Transverse colon (tissue), 3 donors: ENCODE data around the gene ATP1A3.

Experiments
- CTCF ChIP-seq, 5 experiments: fragments of 200-600 bp in 3 of 5; fragments of 450-650 bp in 2 of 5; sonication (generic) in 3 of 5; IDR thresholded peaks; 1 replicate in 2 of 5; 2 replicates in 3 of 5; pipeline ENCODE4 v1.5.1; 2016 to 2017; ENCODE audit warnings: antibody characterized with exemption in 5 of 5, inconsistent platforms in 3 of 5, mild to moderate bottlenecking in 2 of 5, moderate library complexity in 1 of 5
- EP300 ChIP-seq: sonication (generic); formaldehyde crosslinking; IDR thresholded peaks from one replicate; pipeline ENCODE4 v1.6.1; 2017; ENCODE audit warnings: antibody characterized with exemption, low read depth
- POLR2A ChIP-seq: fragments of 450-650 bp; IDR thresholded peaks from one replicate; pipeline ENCODE4 v1.6.1; 2016; ENCODE audit warnings: antibody characterized with exemption, mild to moderate bottlenecking, moderate library complexity

- TF ChIP-seq CTCF (IDR thresholded peaks at IDR 0.05) (no peak), EP300 (no peak), POLR2A (no peak)
Measured at GRCh38 chr19:42021185-42021584, 27.2 kb upstream of the ATP1A3 start.
